SW 1271 (cell line): Measurements from ENCODE around the gene ENO1.

Source experiments
- DNase-seq, 2 experiments: peaks; one replicate each; lab custom pipeline; 2025; lab: John Stamatoyannopoulos, UW

The ENO1 gene

GRCh38 chr1:8813016-8813763 lies 65.3 kb downstream of the ENO1 start:
- DNase-seq = no peak

GRCh38 chr1:8812081-8812480 lies 66.4 kb downstream of the ENO1 start:
- no peak for DNase-seq
